ENCODE data around the gene TRIP12.

Gene TRIP12

DNA sequence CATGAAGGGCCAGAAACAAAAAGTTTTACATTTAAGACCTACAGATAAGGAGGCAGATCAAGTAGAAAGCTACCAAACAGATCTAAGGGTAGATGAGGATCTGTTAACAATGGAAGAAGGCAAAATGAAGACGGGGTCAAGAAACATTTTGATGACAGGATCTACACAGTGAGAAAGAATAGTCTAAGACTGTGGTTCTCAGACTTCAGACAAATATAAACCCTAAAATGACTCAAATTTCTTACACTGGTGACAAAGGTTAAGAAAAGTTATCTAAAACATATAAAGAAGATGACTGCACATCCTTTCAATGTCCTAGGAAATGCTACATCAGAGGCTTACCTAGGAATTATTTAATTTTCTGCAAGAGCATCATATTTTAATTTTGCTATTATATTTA lies 34.4 kb downstream of the TRIP12 start:
- DNase-seq (ENCODE audit: low read depth), result no peak
- no peak overlapping the region for H3K4me3 ChIP-seq (ENCODE audit: low read length)
- TF ChIP-seq, protein P1, sequence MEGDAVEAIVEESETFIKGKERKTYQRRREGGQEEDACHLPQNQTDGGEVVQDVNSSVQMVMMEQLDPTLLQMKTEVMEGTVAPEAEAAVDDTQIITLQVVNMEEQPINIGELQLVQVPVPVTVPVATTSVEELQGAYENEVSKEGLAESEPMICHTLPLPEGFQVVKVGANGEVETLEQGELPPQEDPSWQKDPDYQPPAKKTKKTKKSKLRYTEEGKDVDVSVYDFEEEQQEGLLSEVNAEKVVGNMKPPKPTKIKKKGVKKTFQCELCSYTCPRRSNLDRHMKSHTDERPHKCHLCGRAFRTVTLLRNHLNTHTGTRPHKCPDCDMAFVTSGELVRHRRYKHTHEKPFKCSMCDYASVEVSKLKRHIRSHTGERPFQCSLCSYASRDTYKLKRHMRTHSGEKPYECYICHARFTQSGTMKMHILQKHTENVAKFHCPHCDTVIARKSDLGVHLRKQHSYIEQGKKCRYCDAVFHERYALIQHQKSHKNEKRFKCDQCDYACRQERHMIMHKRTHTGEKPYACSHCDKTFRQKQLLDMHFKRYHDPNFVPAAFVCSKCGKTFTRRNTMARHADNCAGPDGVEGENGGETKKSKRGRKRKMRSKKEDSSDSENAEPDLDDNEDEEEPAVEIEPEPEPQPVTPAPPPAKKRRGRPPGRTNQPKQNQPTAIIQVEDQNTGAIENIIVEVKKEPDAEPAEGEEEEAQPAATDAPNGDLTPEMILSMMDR (conservative IDR thresholded peaks at IDR 0.05; ENCODE audit: low read depth, low read length), result no peak

DNA sequence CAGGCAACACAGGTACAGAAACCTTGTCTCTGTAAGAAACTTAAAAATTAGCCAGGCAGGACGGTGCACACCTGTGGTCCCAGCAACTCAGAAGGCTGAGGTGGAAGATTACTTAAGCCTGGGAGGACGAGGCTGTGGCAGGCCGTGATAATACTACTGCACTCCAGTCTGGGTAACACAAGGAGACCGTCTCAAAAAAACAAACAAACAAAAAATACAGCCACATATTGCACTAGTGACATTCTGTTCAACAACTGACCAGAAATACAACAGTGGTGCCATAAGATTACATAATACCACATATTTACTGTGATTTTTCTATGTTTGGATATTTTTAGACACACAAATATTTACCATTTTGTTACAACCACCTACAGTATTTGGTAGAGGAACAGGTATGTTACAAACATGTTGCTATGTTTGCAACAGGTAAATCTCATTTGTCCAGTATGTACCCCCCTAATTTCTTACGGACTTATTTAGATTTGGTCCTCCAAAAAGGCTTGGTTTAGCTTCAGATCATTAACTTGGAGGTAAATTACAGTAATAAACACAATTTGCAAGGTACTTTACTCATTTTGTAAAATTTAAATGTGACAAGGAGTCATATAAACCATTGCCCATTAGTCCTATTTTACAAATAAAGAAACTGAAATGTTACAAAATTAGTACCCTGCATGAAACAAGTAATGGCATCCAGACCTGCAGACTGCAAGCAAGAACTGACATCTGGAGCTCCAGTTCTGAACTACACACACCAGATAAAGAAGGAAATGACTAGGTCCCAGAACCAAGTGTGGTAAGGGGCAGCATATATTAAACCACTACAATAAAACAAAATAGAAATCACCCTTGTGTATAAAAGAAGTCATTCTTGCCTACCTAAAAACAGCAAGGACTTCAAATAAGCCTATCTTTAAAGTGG lies 36.8 kb downstream of the TRIP12 start:
- DNase-seq (ENCODE audit: low read depth), result no peak
- no peak overlapping the region for H3K4me3 ChIP-seq (ENCODE audit: low read length)
- TF ChIP-seq, protein P1 (conservative IDR thresholded peaks at IDR 0.05; ENCODE audit: low read depth, low read length), result no peak

DNA sequence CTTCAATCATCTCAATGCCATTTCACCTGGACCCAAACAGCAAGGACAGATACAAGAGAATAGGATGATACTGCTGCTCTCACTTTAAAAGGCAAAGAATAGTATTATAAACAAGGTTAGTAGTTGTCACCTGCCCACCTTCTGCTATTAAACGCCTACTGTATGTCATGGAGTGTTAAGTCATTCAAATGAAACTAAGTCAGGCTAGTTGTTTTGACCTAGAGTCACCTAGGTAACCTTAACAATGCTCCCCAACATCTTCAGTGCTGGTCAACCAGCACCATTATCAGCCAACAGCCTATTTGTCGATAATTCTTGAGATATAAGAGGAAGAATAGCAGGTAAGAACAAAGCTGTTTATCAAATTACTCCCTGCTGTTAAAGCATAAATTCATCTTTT lies 39.2 kb downstream of the TRIP12 start:
- TF ChIP-seq, protein P1 (conservative IDR thresholded peaks at IDR 0.05; ENCODE audit: low read depth, low read length), result no peak
- H3K4me3 ChIP-seq (ENCODE audit: low read length), result no peak overlapping the region
- DNase-seq (ENCODE audit: low read depth), result no peak

DNA sequence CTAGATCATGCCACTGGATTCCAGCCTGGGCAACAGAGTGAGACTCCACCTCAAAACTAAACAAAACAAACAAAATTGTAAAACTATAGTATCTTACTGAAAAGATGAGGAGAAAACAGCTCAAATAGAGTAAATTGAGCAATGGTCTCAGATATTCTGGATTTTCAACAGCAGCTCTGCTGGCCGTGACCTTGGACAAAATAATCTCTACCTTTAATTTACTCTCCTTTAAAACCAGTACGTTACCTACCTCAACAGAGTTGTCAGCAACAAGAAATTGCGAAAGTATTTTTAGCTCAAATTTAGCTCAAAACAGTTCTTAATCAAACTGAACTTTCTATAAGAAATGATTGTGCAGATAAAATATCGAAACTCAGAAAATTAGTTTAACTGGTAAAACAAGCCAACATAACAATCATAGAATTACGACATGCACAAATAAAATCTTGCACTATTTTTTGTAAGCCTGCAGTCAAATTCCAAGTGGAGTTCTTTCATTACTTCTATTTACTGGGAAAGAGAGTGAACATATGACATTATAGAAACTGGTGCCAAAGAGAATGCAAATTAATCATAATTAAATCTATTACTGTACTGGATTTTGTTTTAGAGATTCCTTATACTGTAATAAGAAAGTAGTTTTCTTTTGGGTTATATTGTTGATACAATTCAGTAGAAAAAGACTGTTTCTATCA lies 40.8 kb downstream of the TRIP12 start:
- TF ChIP-seq, protein P1 (conservative IDR thresholded peaks at IDR 0.05; ENCODE audit: low read depth, low read length), result no peak
- H3K4me3 ChIP-seq (ENCODE audit: low read length), result no peak overlapping the region
- no peak for DNase-seq (ENCODE audit: low read depth)

DNA sequence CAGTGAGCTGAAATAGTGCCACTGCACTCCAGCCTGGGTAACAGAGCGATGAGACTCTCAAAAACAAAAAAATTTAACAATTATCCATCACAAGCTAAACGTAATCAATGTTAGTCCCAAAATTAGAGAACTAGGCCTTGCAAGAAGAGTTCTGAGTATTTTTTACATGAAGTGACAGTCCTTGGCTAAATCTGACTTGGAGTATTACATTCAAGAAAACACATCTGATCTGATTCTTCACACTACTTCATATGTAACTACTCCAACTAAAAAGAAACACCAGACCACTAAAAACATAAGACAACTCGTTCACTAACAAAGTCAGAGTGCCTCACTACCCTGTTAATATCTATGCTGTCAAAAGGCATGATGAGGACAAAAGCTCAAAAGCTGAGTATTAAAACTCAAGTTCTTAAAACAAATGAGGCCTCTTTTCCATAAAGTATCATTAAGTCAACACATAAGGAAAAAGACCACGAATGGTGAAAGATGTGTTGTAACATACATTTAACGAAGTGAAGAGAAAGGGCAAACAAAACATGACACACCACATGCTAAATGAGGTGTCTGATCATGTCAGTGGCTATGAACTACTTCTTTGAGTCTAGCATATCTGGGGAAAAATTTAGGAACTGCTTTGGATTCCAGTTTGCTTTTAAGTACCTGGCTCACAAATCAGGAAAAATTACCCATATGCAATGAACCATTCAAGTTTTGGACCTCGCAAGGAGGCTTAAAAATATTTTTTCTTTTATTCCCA lies 42.4 kb downstream of the TRIP12 start:
- DNase-seq (ENCODE audit: low read depth), result no peak
- H3K4me3 ChIP-seq (ENCODE audit: low read length), result no peak overlapping the region

DNA sequence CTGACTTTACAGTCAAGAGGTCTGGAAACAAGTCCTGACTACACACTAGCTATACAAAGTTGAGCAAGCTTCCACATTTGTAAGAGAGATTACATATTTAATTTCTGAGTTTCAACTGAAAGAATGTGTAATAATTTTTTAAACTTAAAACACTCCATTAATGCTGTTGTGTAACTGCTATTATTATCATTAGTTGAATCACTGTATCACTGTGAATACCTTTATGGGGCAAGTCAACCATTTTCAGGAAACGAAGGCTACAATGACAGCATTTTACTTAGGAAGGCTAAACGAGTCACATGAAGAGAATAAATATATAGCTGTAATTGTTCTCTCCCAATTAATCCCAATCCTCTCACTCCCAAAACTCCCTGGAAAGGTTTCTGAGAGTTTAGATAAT lies 46.3 kb downstream of the TRIP12 start:
- no peak overlapping the region for H3K4me3 ChIP-seq (ENCODE audit: low read length)
- TF ChIP-seq, protein P1 (conservative IDR thresholded peaks at IDR 0.05; ENCODE audit: low read depth, low read length), result no peak
- no peak for DNase-seq (ENCODE audit: low read depth)

More for the DNA sequence above, 42.4 kb downstream of the TRIP12 start:
- TF ChIP-seq, protein P1 (conservative IDR thresholded peaks at IDR 0.05; ENCODE audit: low read depth, low read length), result no peak

Measured in retinal pigment epithelial cell (primary cell).